ENCODE results near the gene CBFA2T3. TPM values are rescaled to one million over a fixed set of nuclear protein-coding genes. Genes with fewer than 3 reads are reported as not detected.

The CBFA2T3 gene
- total RNA-seq, 1 donor from 2014 or later, result 2.4 TPM

- no peaks in the 10 kb centered on the region for H3K36me3 Mint-ChIP-seq (ENCODE audit: low read depth, unreplicated experiment)
- no peaks in the 10 kb centered on the region for H3K4me1 Mint-ChIP-seq (ENCODE audit: low read depth, unreplicated experiment)
- H3K27me3 ChIP-seq (ENCODE audit: insufficient read depth, low read length), result peaks cover 2% of the 10 kb centered on the region
- H3K9me3 Mint-ChIP-seq (ENCODE audit: unreplicated experiment), result no peaks in the 10 kb centered on the region
- no peaks in the 10 kb centered on the region for H3K79me2 ChIP-seq (ENCODE audit: insufficient read depth, low read length)
- H2AFZ ChIP-seq (ENCODE audit: low read depth, low read length), result no peak overlapping the region
- FAIRE-seq, result no peak
- DNase-seq (ENCODE audit: low read depth), result no peak
- H3K27ac Mint-ChIP-seq (ENCODE audit: unreplicated experiment), result no peak overlapping the region
- H3K9me3 ChIP-seq (ENCODE audit: insufficient read depth, low read depth, low read length), result peaks cover 2% of the 10 kb centered on the region
- no peaks in the 10 kb centered on the region for H3K4me1 ChIP-seq (ENCODE audit: insufficient read depth, low read length)
- no peak overlapping the region for H3K4me3 ChIP-seq (ENCODE audit: insufficient read depth, low read depth, low read length)
- H3K27ac ChIP-seq (ENCODE audit: low read depth, low read length), result no peak overlapping the region
- H3K27me3 Mint-ChIP-seq (ENCODE audit: low read depth, unreplicated experiment), result peaks cover 31% of the 10 kb centered on the region
- no peaks in the 10 kb centered on the region for H3K36me3 ChIP-seq (ENCODE audit: insufficient read depth, low read length)
- no peak for TF ChIP-seq EZH2 (IDR thresholded peaks at IDR 0.05; ENCODE audit: insufficient read depth, low read length)
- H3K4me2 ChIP-seq (ENCODE audit: low read length), result no peak overlapping the region
- no peaks in the 10 kb centered on the region for H4K20me1 ChIP-seq (ENCODE audit: insufficient read depth, low read length)
- H3K9ac ChIP-seq (ENCODE audit: low read length), result no peak overlapping the region
- no peak overlapping the region for H3K4me3 Mint-ChIP-seq (ENCODE audit: unreplicated experiment)
These were observed 5.5 kb upstream of the CBFA2T3 start for GRCh38 chr16:88982286-88983084.

GRCh38 chr16:88979353-88980015 is 2.5 kb upstream of the CBFA2T3 start:
- no peak for DNase-seq (ENCODE audit: low read depth)
- H3K9ac ChIP-seq (ENCODE audit: low read length), result no peak overlapping the region
- no peak overlapping the region for H3K4me2 ChIP-seq (ENCODE audit: low read length)
- no peak overlapping the region for H3K27ac ChIP-seq (ENCODE audit: low read depth, low read length)
- Mint-ChIP-seq H3K27ac (ENCODE audit: unreplicated experiment) (no peak overlapping the region), H3K36me3 (ENCODE audit: low read depth, unreplicated experiment) (no peaks in the 10 kb centered on the region), H3K27me3 (ENCODE audit: low read depth, unreplicated experiment) (peaks cover 28% of the 10 kb centered on the region), H3K9me3 (ENCODE audit: unreplicated experiment) (no peaks in the 10 kb centered on the region), H3K4me1 (ENCODE audit: low read depth, unreplicated experiment) (peaks cover 3% of the 10 kb centered on the region), H3K4me3 (ENCODE audit: unreplicated experiment) (no peak overlapping the region)
- H2AFZ ChIP-seq (ENCODE audit: low read depth, low read length), result no peak overlapping the region
- no peaks in the 10 kb centered on the region for H3K4me1 ChIP-seq (ENCODE audit: insufficient read depth, low read length)
- H3K36me3 ChIP-seq (ENCODE audit: insufficient read depth, low read length), result no peaks in the 10 kb centered on the region
- no peaks in the 10 kb centered on the region for H3K27me3 ChIP-seq (ENCODE audit: insufficient read depth, low read length)
- H3K79me2 ChIP-seq (ENCODE audit: insufficient read depth, low read length), result no peaks in the 10 kb centered on the region
- TF ChIP-seq EZH2 (IDR thresholded peaks at IDR 0.05; ENCODE audit: insufficient read depth, low read length) (no peak), CTCF (IDR thresholded peaks at IDR 0.05; ENCODE audit: insufficient read depth, low read depth, low read length) (no peak)
- no peak overlapping the region for H3K4me3 ChIP-seq (ENCODE audit: insufficient read depth, low read depth, low read length)
- FAIRE-seq, result no peak
- no peaks in the 10 kb centered on the region for H4K20me1 ChIP-seq (ENCODE audit: insufficient read depth, low read length)
- H3K9me3 ChIP-seq (ENCODE audit: insufficient read depth, low read depth, low read length), result peaks cover 2% of the 10 kb centered on the region

GRCh38 chr16:88978608-88979346 is 1.8 kb upstream of the CBFA2T3 start:
- Histone ChIP-seq H3K9me3 (ENCODE audit: insufficient read depth, low read depth, low read length) (peaks cover 2% of the 10 kb centered on the region), H3K9ac (ENCODE audit: low read length) (no peak overlapping the region), H2AFZ (ENCODE audit: low read depth, low read length) (no peak overlapping the region), H3K4me1 (ENCODE audit: insufficient read depth, low read length) (no peaks in the 10 kb centered on the region), H3K27me3 (ENCODE audit: insufficient read depth, low read length) (no peaks in the 10 kb centered on the region), H3K4me3 (ENCODE audit: insufficient read depth, low read depth, low read length) (no peak overlapping the region), H4K20me1 (ENCODE audit: insufficient read depth, low read length) (no peaks in the 10 kb centered on the region), H3K4me2 (ENCODE audit: low read length) (no peak overlapping the region), H3K27ac (ENCODE audit: low read depth, low read length) (no peak overlapping the region), H3K79me2 (ENCODE audit: insufficient read depth, low read length) (no peaks in the 10 kb centered on the region), H3K36me3 (ENCODE audit: insufficient read depth, low read length) (no peaks in the 10 kb centered on the region)
- no peak for DNase-seq (ENCODE audit: low read depth)
- Mint-ChIP-seq H3K36me3 (ENCODE audit: low read depth, unreplicated experiment) (no peaks in the 10 kb centered on the region), H3K4me1 (ENCODE audit: low read depth, unreplicated experiment) (peaks cover 3% of the 10 kb centered on the region), H3K27me3 (ENCODE audit: low read depth, unreplicated experiment) (peaks cover 28% of the 10 kb centered on the region), H3K9me3 (ENCODE audit: unreplicated experiment) (no peaks in the 10 kb centered on the region), H3K4me3 (ENCODE audit: unreplicated experiment) (no peak overlapping the region), H3K27ac (ENCODE audit: unreplicated experiment) (no peak overlapping the region)
- FAIRE-seq, result no peak
- TF ChIP-seq EZH2 (IDR thresholded peaks at IDR 0.05; ENCODE audit: insufficient read depth, low read length), result no peak
- TF ChIP-seq CTCF (IDR thresholded peaks at IDR 0.05; ENCODE audit: insufficient read depth, low read depth, low read length), result no peak

Data from astrocyte (in vitro differentiated cells and primary cell).